Smooth muscle cell (in vitro differentiated cells): ENCODE results near the gene FST. TPM values are rescaled to one million over a fixed set of nuclear protein-coding genes. Genes with fewer than 3 reads are reported as not detected.

Experiments used
- DNase-seq: peaks from one replicate; lab custom pipeline; 2025; ENCODE audit not compliant: unreplicated experiment; lab: John Stamatoyannopoulos, UW
- H2AFZ ChIP-seq: fragments of 200-600 bp; sonication (generic); 2 replicates; pipeline ENCODE4 v1.6.0; 2016; ENCODE audit warnings: antibody characterized with exemption, low read depth, mild to moderate bottlenecking
- H3F3A ChIP-seq: fragments of 200-600 bp; sonication (generic); 2 replicates; pipeline ENCODE4 v1.6.0; 2017; ENCODE audit warnings: antibody characterized with exemption, low read depth
- H3K27ac ChIP-seq: fragments of 200-600 bp; sonication (generic); 2 replicates; pipeline ENCODE4 v1.5.1; 2016; ENCODE audit warnings: low read depth, mild to moderate bottlenecking
- H3K27me3 ChIP-seq: fragments of 200-600 bp; sonication (generic); 2 replicates; pipeline ENCODE4 v1.6.1; 2016; ENCODE audit warnings: low read depth, mild to moderate bottlenecking
- H3K36me3 ChIP-seq: fragments of 200-600 bp; sonication (generic); 2 replicates; pipeline ENCODE4 v1.5.1; 2016; ENCODE audit warnings: low read depth
- H3K4me1 ChIP-seq: fragments of 200-600 bp; sonication (generic); 2 replicates; pipeline ENCODE4 v1.5.1; 2016; ENCODE audit warnings: low read depth
- H3K4me2 ChIP-seq: fragments of 200-600 bp; sonication (generic); 2 replicates; pipeline ENCODE4 v1.6.0; 2016; ENCODE audit warnings: mild to moderate bottlenecking
- H3K4me3 ChIP-seq: fragments of 200-600 bp; sonication (generic); 2 replicates; pipeline ENCODE4 v1.5.1; 2016; ENCODE audit warnings: mild to moderate bottlenecking
- H3K79me2 ChIP-seq: fragments of 200-600 bp; sonication (generic); 2 replicates; pipeline ENCODE4 v1.6.0; 2016; ENCODE audit warnings: low read depth, mild to moderate bottlenecking
- H3K9ac ChIP-seq: fragments of 200-600 bp; sonication (generic); 2 replicates; pipeline ENCODE4 v1.6.0; 2016; ENCODE audit warnings: low read depth
- H3K9me3 ChIP-seq: fragments of 200-600 bp; sonication (generic); replicated peaks from 2 replicates; pipeline ENCODE4 v1.5.1; 2016; ENCODE audit warnings: low read depth
- H4K20me1 ChIP-seq: fragments of 200-600 bp; sonication (generic); 2 replicates; pipeline ENCODE4 v1.6.0; 2016; ENCODE audit warnings: low read depth
- WGBS: methylation state at CpG from one replicate; pipeline ENCODE4 v1.1.7; 2016; ENCODE audit warnings: low lambda C conversion rate; 5-methylcytosine and 5-hydroxymethylcytosine counted together
- polyA plus RNA-seq: library from polyadenylated mRNA; unstranded; fragments of >200 nt; fragmentation: Nextera tagmentation; extraction: Ambion mirVana; gene quantifications from 2 replicates; pipeline ENCODE4 v1.2.1, GENCODE V29; 2016
- total RNA-seq: library from RNA; depleted of rRNA; stranded (reverse); fragments of >200 nt; gene quantifications from 2 replicates; pipeline ENCODE4 v1.2.3, GENCODE V29; 2014
- TF ChIP-seq, protein P1 (sequence below): fragments of 200-600 bp; sonication (generic); IDR thresholded peaks from 2 replicates; pipeline ENCODE4 v1.5.1; 2017; ENCODE audit warnings: borderline replicate concordance, mild to moderate bottlenecking, antibody characterized with exemption; ENCODE audit not compliant: insufficient read depth, poor library complexity, severe bottlenecking

FST gene
- total and polyA plus RNA-seq, 2 experiments from 2014 or later: 52.6 to 95.5 TPM

DNA sequence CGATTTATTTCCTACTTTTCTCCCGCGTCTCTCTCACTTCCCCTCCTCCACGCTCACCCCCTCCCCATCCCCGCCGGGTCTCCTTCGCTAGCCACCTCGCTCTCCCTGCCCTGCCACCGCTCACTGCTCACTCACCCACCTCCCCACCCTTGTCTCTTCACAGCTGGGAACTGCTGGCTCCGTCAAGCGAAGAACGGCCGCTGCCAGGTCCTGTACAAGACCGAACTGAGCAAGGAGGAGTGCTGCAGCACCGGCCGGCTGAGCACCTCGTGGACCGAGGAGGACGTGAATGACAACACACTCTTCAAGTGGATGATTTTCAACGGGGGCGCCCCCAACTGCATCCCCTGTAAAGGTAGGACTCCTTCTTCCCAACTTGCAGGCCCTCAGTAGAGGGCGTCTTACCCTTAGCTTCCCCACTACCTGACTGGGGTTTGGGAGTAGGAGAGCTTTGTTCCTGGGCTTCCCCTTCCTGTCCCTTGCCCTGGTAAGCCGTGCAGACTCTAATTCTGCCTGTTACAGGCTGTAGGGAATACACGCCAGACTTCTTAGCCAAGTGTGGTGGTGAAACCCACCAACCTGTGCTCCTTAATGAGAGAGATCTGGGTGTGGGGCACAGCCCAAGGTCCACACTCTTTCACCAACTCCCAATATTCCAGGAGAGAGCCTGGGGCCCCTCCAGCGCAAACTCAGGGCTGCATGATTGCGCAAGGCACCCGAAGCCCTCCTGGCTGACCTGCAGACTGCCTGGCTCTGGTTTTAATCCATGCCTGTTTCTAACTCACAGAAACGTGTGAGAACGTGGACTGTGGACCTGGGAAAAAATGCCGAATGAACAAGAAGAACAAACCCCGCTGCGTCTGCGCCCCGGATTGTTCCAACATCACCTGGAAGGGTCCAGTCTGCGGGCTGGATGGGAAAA, 2.5 kb downstream of the FST start:
- Histone ChIP-seq H3K4me3 (peak overlapping the region; percentile 92), H3K27ac (peak overlapping the region; percentile 34), H3K79me2 (peaks cover 10% of the 10 kb centered on the region), H3F3A (peaks cover 8% of the 10 kb centered on the region), H3K9ac (peak overlapping the region; percentile 56), H2AFZ (peak overlapping the region; percentile 96), H3K9me3 (no peaks in the 10 kb centered on the region), H3K4me1 (peaks cover 8% of the 10 kb centered on the region), H3K36me3 (peaks cover 3% of the 10 kb centered on the region), H3K4me2 (peak overlapping the region; percentile 100), H3K27me3 (no peaks in the 10 kb centered on the region), H4K20me1 (no peaks in the 10 kb centered on the region)
- TF ChIP-seq, protein P1, sequence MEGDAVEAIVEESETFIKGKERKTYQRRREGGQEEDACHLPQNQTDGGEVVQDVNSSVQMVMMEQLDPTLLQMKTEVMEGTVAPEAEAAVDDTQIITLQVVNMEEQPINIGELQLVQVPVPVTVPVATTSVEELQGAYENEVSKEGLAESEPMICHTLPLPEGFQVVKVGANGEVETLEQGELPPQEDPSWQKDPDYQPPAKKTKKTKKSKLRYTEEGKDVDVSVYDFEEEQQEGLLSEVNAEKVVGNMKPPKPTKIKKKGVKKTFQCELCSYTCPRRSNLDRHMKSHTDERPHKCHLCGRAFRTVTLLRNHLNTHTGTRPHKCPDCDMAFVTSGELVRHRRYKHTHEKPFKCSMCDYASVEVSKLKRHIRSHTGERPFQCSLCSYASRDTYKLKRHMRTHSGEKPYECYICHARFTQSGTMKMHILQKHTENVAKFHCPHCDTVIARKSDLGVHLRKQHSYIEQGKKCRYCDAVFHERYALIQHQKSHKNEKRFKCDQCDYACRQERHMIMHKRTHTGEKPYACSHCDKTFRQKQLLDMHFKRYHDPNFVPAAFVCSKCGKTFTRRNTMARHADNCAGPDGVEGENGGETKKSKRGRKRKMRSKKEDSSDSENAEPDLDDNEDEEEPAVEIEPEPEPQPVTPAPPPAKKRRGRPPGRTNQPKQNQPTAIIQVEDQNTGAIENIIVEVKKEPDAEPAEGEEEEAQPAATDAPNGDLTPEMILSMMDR: no peak
- WGBS: 36% methylated on average over 27 of the region's 35 CpGs
- DNase-seq: no peak

DNA sequence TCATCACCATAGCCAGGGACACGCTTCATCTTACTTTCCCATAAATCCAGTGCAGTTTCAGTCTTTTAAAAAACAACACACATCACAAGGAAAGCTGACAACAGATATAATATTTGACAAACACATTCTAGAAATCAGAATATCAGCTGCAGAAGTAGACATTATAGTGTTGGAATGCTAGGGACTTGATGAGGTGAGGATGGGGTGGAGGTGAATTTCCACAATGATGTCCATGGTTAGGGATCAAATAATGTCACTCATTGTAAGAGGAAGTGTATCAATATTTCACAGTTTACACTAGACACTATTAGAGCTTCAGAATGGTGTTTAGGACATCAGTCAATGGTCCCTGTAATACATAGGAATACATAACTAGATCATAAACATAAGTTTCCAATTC, 7.0 kb downstream of the FST start:
- Histone ChIP-seq H4K20me1 (no peaks in the 10 kb centered on the region), H3K9me3 (no peaks in the 10 kb centered on the region), H3K4me3 (no peak overlapping the region), H3K9ac (no peak overlapping the region), H2AFZ (no peak overlapping the region), H3K27ac (no peak overlapping the region), H3F3A (peaks cover 4% of the 10 kb centered on the region), H3K4me2 (no peak overlapping the region), H3K27me3 (no peaks in the 10 kb centered on the region), H3K4me1 (peaks cover 23% of the 10 kb centered on the region), H3K79me2 (peaks cover 5% of the 10 kb centered on the region), H3K36me3 (peaks cover 3% of the 10 kb centered on the region)
- DNase-seq: no peak
- TF ChIP-seq, protein P1: no peak
- 93% methylated on average over 1 of the region's 1 CpG for WGBS

DNA sequence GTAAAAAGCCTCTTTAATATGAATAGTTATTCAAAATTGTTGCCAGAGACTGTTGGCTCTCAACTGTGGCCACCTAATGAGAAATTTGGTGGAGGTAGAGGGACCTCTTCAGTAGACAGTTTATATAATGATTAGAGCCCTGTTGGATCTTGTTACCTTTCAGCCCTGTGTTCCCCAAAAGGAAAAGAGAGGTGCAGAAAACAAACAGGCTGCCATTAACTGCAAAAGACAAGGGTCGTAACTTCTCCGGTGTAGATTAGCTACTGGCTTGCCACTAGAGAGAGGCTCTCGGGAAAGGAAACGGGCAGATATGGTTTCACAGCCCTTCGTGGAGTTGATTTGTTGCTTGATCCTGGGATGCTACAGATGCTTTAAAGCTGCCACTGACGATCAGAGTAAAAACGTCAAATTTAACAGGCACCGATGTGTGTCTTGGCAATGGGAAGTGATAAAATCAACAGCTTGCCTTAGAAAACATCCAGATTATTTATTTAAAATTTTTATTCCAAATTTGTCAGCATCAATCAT, 7.8 kb downstream of the FST start:
- DNase-seq: no peak
- Histone ChIP-seq H3K4me1 (peaks cover 18% of the 10 kb centered on the region), H3K4me2 (peak overlapping the region; percentile 37), H3K9me3 (no peaks in the 10 kb centered on the region), H3K9ac (no peak overlapping the region), H3K4me3 (no peak overlapping the region), H2AFZ (peak overlapping the region; percentile 80), H4K20me1 (no peaks in the 10 kb centered on the region), H3K79me2 (no peaks in the 10 kb centered on the region), H3K27me3 (no peaks in the 10 kb centered on the region), H3K27ac (no peak overlapping the region), H3K36me3 (peaks cover 3% of the 10 kb centered on the region), H3F3A (peaks cover 4% of the 10 kb centered on the region)
- 17% methylated on average over 8 of the region's 8 CpGs for WGBS
- TF ChIP-seq, protein P1: no peak
